ENCODE measurements around the gene CLINT1.
"Not testable (repeated sequence)": the region's sequence is repeated elsewhere in the genome, so short reads cannot be mapped to it uniquely, and the experiment has no call there.

The CLINT1 gene

GRCh38 chr5:157858527-157859226 is at the start of gene CLINT1:
TSS of gene CLINT1 (minus strand) at chr5:157859145. CDS start at chr5:157858970, 175 bp downstream.
- Mint-ChIP-seq H3K4me1 (peaks cover 78% of the 10 kb centered on the region), H3K36me3 (peaks cover 9% of the 10 kb centered on the region), H3K27me3 (no peaks in the 10 kb centered on the region), H3K27ac (peak within 1 kb of the TSS; percentile 99), H3K4me3 (peak within 1 kb of the TSS; percentile 92), H3K9me3 (no peaks in the 10 kb centered on the region)

GRCh38 chr5:157908459-157908858 is 49.5 kb upstream of the CLINT1 start:
- no peak overlapping the region for H3K27ac Mint-ChIP-seq
- no peaks in the 10 kb centered on the region for H3K27me3 Mint-ChIP-seq
- no peaks in the 10 kb centered on the region for H3K4me1 Mint-ChIP-seq
- no peaks in the 10 kb centered on the region for H3K36me3 Mint-ChIP-seq
- H3K9me3 Mint-ChIP-seq = no peaks in the 10 kb centered on the region
- H3K4me3 Mint-ChIP-seq = no peak overlapping the region

DNA sequence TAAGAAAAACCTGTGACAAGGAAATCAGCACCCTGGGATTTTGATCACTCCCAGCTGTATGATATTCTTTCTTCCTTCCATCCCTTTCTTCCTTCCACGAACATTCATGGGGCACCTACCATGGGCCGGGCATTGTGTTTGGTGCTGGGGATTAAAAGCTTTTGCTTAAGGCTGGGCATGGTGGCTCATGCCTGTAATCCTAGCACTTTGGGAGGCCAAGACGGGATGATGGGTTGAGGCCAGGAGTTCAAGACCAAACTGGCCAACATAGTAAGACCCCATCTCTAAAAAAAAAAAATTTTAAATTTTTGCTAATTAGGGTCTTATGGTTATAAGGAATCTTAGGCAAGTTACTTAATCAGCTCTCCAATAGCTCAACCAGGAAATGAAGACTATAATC is 48.5 kb upstream of the CLINT1 start:
- Mint-ChIP-seq H3K36me3 (no peaks in the 10 kb centered on the region), H3K27ac (no peak overlapping the region), H3K27me3 (no peaks in the 10 kb centered on the region), H3K4me1 (no peaks in the 10 kb centered on the region), H3K9me3 (no peaks in the 10 kb centered on the region), H3K4me3 (no peak overlapping the region)

DNA sequence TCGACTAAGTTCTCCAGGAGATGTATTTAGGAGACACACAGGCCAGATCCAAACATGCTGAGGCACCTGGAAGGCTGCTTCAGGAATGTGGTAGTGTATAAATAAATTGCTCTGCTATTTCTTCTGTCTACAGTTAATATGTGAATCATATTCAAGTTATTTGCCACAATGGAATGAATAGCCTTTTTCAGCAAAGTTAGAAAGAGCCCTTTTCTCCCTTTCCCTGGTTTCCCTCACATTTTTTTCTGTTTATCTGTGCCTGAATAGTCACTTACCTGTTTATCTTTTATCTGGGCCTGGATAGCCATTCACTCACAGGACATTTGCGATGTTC is 44.1 kb upstream of the CLINT1 start:
- no peaks in the 10 kb centered on the region for H3K27me3 Mint-ChIP-seq

GRCh38 chr5:157902449-157903116 is 43.6 kb upstream of the CLINT1 start:
- Mint-ChIP-seq H3K9me3 (no peaks in the 10 kb centered on the region), H3K4me3 (no peak overlapping the region), H3K4me1 (no peaks in the 10 kb centered on the region), H3K36me3 (no peaks in the 10 kb centered on the region), H3K27me3 (no peaks in the 10 kb centered on the region), H3K27ac (no peak overlapping the region)

More for the DNA sequence above, 44.1 kb upstream of the CLINT1 start:
- Mint-ChIP-seq H3K36me3 (no peaks in the 10 kb centered on the region), H3K4me1 (no peaks in the 10 kb centered on the region), H3K27ac (no peak overlapping the region), H3K9me3 (no peaks in the 10 kb centered on the region), H3K4me3 (no peak overlapping the region)

GRCh38 chr5:157900644-157901043 is 41.7 kb upstream of the CLINT1 start:
- Mint-ChIP-seq H3K27me3 (no peaks in the 10 kb centered on the region), H3K9me3 (no peaks in the 10 kb centered on the region), H3K27ac (no peak overlapping the region), H3K4me3 (no peak overlapping the region), H3K4me1 (no peaks in the 10 kb centered on the region), H3K36me3 (no peaks in the 10 kb centered on the region)

- no peaks in the 10 kb centered on the region for H3K36me3 Mint-ChIP-seq
- H3K27me3 Mint-ChIP-seq = no peaks in the 10 kb centered on the region
- H3K4me1 Mint-ChIP-seq = peaks cover 16% of the 10 kb centered on the region
- H3K4me3 Mint-ChIP-seq = no peak overlapping the region
- no peak overlapping the region for H3K27ac Mint-ChIP-seq
- H3K9me3 Mint-ChIP-seq = no peaks in the 10 kb centered on the region
These were observed 34.7 kb upstream of the CLINT1 start for GRCh38 chr5:157893611-157894010.

GRCh38 chr5:157892974-157893373 is 34.0 kb upstream of the CLINT1 start:
- Mint-ChIP-seq H3K27ac (peak overlapping the region; percentile 33), H3K36me3 (no peaks in the 10 kb centered on the region), H3K9me3 (no peaks in the 10 kb centered on the region), H3K27me3 (no peaks in the 10 kb centered on the region), H3K4me3 (no peak overlapping the region), H3K4me1 (peaks cover 16% of the 10 kb centered on the region)

GRCh38 chr5:157890836-157891597 is 32.1 kb upstream of the CLINT1 start:
- Mint-ChIP-seq H3K27me3 (no peaks in the 10 kb centered on the region), H3K4me1 (peaks cover 16% of the 10 kb centered on the region), H3K36me3 (no peaks in the 10 kb centered on the region), H3K4me3 (no peak overlapping the region), H3K27ac (no peak overlapping the region), H3K9me3 (no peaks in the 10 kb centered on the region)

GRCh38 chr5:157888814-157889532 is 30.0 kb upstream of the CLINT1 start:
- Mint-ChIP-seq H3K27me3 (no peaks in the 10 kb centered on the region), H3K36me3 (no peaks in the 10 kb centered on the region), H3K9me3 (no peaks in the 10 kb centered on the region), H3K4me1 (peaks cover 16% of the 10 kb centered on the region), H3K4me3 (no peak overlapping the region), H3K27ac (peak overlapping the region; percentile 59)

DNA sequence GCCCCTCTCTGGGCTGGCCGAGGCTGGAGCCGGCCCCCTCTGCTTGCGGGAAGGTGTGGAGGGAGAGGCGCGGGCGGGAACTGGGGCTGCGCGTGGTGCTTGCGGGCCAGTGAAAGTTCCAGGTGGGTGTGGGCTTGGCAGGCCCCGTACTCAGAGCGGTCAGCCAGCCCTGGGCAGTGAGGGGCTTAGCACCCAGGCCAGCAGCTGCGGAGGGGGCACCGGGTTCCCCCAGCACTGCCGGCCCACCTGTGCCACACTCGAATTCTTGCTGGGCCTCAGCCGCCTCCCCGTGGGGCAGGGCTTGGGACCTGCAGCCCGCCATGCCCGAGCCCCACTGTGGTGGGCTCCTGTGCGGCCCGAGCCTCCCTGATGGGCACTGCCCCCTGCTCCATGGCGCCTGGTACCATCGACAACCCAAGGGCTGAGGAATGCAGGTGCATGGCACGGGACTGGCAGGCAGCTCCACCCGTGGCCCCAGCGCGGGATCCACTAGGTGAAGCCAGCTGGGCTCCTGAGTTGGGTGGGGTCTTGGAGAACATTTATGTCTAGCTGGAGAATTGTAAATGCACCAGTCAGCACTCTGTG is 27.9 kb upstream of the CLINT1 start:
- Mint-ChIP-seq H3K27ac (no peak overlapping the region), H3K36me3 (no peaks in the 10 kb centered on the region), H3K27me3 (no peaks in the 10 kb centered on the region), H3K4me3 (no peak overlapping the region), H3K9me3 (no peaks in the 10 kb centered on the region), H3K4me1 (peaks cover 11% of the 10 kb centered on the region)

DNA sequence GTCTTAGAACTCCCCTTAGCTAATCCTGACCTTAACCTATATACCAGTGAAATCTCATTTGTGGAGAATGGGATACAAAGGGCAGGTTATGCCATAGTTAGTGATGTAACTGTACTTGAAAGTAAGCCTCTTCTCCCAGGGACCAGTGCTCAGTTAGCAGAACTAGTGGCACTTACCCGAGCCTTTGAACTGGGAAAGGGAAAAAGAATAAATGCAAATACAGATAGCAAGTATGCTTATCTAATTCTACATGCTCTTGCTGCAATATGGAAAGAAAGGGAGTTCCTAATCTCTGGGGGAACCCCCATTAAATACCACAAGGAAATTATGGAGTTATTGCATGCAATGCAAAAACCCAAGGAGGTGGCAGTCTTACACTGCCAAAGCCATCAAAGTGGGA is 26.1 kb upstream of the CLINT1 start:
- H3K27me3 Mint-ChIP-seq, H3K36me3 Mint-ChIP-seq, H3K9me3 Mint-ChIP-seq, H3K4me1 Mint-ChIP-seq, H3K27ac Mint-ChIP-seq, H3K4me3 Mint-ChIP-seq: not testable (repeated sequence)

DNA sequence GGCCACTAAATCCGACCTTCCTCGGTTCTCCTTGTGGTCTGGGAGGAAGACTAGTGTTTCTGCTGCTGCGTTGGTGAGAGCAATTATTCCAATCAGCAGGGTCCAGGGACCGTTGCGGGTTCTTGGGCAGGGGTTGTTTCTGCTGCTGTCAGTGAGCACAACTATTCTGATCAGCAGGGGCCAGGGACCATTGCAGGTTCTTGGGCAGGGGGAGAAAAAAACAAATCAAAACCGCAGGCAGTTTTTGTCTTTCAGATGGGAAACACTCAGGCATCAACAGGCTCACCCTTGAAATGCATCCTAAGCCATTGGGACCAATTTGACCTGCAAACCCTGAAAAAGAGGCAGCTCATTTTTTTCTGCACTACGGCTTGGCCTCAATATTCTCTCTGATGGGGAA is 22.6 kb upstream of the CLINT1 start:
- not testable (repeated sequence) for H3K36me3 Mint-ChIP-seq, H3K27me3 Mint-ChIP-seq, H3K4me1 Mint-ChIP-seq, H3K9me3 Mint-ChIP-seq, H3K27ac Mint-ChIP-seq, H3K4me3 Mint-ChIP-seq

GRCh38 chr5:157877821-157878220 is 18.9 kb upstream of the CLINT1 start:
- Mint-ChIP-seq H3K4me3 (no peak overlapping the region), H3K27me3 (no peaks in the 10 kb centered on the region), H3K27ac (no peak overlapping the region), H3K36me3 (no peaks in the 10 kb centered on the region), H3K4me1 (no peaks in the 10 kb centered on the region), H3K9me3 (no peaks in the 10 kb centered on the region)

DNA sequence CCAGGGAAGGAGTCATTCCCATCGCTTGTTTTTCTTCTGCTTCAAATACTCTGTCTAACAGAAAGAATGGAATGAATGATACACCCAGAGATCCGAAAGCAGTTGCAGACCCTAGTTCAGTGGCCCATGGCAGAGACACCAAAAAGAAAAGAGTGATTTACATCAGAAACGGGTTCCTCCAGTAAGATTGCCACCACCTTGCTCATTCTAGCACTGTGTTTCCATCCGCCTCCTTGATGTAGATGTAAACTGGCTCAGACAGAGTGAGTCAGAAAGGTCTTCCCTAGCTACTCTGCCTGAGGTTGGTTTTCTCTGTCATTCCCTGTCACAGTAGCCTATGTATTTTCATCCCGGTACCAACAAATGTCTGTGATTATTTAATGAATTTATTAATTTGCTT is 15.9 kb upstream of the CLINT1 start:
- Mint-ChIP-seq H3K27me3 (no peaks in the 10 kb centered on the region), H3K4me3 (no peak overlapping the region), H3K4me1 (peaks cover 6% of the 10 kb centered on the region), H3K27ac (no peak overlapping the region), H3K9me3 (no peaks in the 10 kb centered on the region), H3K36me3 (no peaks in the 10 kb centered on the region)

Measured in activated naive CD4-positive, alpha-beta T cell treated with anti-CD3 and anti-CD28 coated beads, Interleukin-2, amount 50 U/mL, for 24 hours (primary cell).